Activated CD8-positive, alpha-beta T cell treated with anti-CD3 and anti-CD28 coated beads, Interleukin-2, amount 10 ng/mL, durations not matched to agents 7 days and 5 days (primary cell): ENCODE data around the gene WAC. TPM values are rescaled to one million over a fixed set of nuclear protein-coding genes. Genes with fewer than 3 reads are reported as not detected.
"Not testable (repeated sequence)": the region's sequence is repeated elsewhere in the genome, so short reads cannot be mapped to it uniquely, and the experiment has no call there.

Experiments
- ATAC-seq: fragments of 150-1000 bp; cut with Tn5 transposase; one replicate; pipeline ENCODE4 v1.10.0; 2021; ENCODE audit warnings: moderate library complexity
- CTCF ChIA-PET: fragments of 350-600 bp; sonication (Branson Sonifier 250); formaldehyde crosslinking; loops from one replicate; lab custom pipeline; 2021; ENCODE audit warnings: antibody characterized with exemption; lab: Charles Lee
- POLR2A ChIA-PET: fragments of 350-600 bp; sonication (Branson Sonifier 250); formaldehyde crosslinking; loops from one replicate; lab custom pipeline; 2021; ENCODE audit warnings: antibody characterized with exemption; lab: Charles Lee
- DNase-seq: peaks from one replicate; pipeline ENCODE4 v3.0.0-alpha.2; 2020
- H3K27ac Mint-ChIP-seq: one replicate; pipeline ENCODE4 v1.8.0; 2021; ENCODE audit warnings: mild to moderate bottlenecking, mixed read lengths
- H3K27me3 Mint-ChIP-seq: one replicate; pipeline ENCODE4 v1.8.0; 2021; ENCODE audit warnings: low read depth, mixed read lengths
- H3K36me3 Mint-ChIP-seq: one replicate; pipeline ENCODE4 v1.8.0; 2021; ENCODE audit warnings: low read depth, mixed read lengths
- H3K4me1 Mint-ChIP-seq: one replicate; pipeline ENCODE4 v1.8.0; 2021; ENCODE audit warnings: low read depth, mixed read lengths
- H3K4me3 Mint-ChIP-seq: one replicate; pipeline ENCODE4 v1.8.0; 2021; ENCODE audit warnings: mild to moderate bottlenecking, mixed read lengths
- H3K9me3 Mint-ChIP-seq: one replicate; pipeline ENCODE4 v1.8.0; 2022; ENCODE audit warnings: mixed read lengths; ENCODE audit not compliant: insufficient read depth
- total RNA-seq, 2 experiments: library from RNA; stranded (reverse); gene quantifications; one replicate each; pipeline ENCODE4 v1.2.3, GENCODE V29; 2021

WAC gene
- total RNA-seq, 2 experiments from 2014 or later = 126 to 131 TPM

- CTCF ChIA-PET = no interaction called here
- Mint-ChIP-seq H3K36me3 (no peaks in the 10 kb centered on the region), H3K27me3 (peaks cover 2% of the 10 kb centered on the region), H3K4me1 (no peaks in the 10 kb centered on the region), H3K4me3 (no peak overlapping the region), H3K9me3 (no peaks in the 10 kb centered on the region), H3K27ac (no peak overlapping the region)
- POLR2A ChIA-PET = no interaction called here
- ATAC-seq (no peak), DNase-seq (no peak)
Observed at GRCh38 chr10:28503114-28503513, 29.8 kb upstream of the WAC start.

GRCh38 chr10:28505359-28505959, 27.5 kb upstream of the WAC start:
- ATAC-seq = no peak
- POLR2A ChIA-PET = no interaction called here

GRCh38 chr10:28508304-28508925, 24.5 kb upstream of the WAC start:
- Mint-ChIP-seq H3K27me3 (peaks cover 7% of the 10 kb centered on the region), H3K4me1 (no peaks in the 10 kb centered on the region), H3K36me3 (no peaks in the 10 kb centered on the region), H3K9me3 (no peaks in the 10 kb centered on the region), H3K27ac (no peak overlapping the region), H3K4me3 (no peak overlapping the region)
- ChIA-PET POLR2A (no interaction called here), CTCF (no interaction called here)
- ATAC-seq (no peak), DNase-seq (no peak)

More at GRCh38 chr10:28505359-28505959, 27.5 kb upstream of the WAC start:
- Mint-ChIP-seq H3K27ac (no peak overlapping the region), H3K4me3 (no peak overlapping the region), H3K27me3 (no peaks in the 10 kb centered on the region), H3K4me1 (no peaks in the 10 kb centered on the region), H3K36me3 (no peaks in the 10 kb centered on the region), H3K9me3 (no peaks in the 10 kb centered on the region)
- CTCF ChIA-PET = no interaction called here
- DNase-seq = no peak

GRCh38 chr10:28509286-28509685, 23.6 kb upstream of the WAC start:
- no peak for DNase-seq
- no peak for ATAC-seq
- POLR2A ChIA-PET = no interaction called here
- H3K9me3 Mint-ChIP-seq = no peaks in the 10 kb centered on the region
- CTCF ChIA-PET = no interaction called here
- no peak overlapping the region for H3K4me3 Mint-ChIP-seq
- H3K36me3 Mint-ChIP-seq = no peaks in the 10 kb centered on the region
- H3K27me3 Mint-ChIP-seq = peaks cover 11% of the 10 kb centered on the region
- H3K27ac Mint-ChIP-seq = no peak overlapping the region
- no peaks in the 10 kb centered on the region for H3K4me1 Mint-ChIP-seq

- H3K36me3 Mint-ChIP-seq = no peaks in the 10 kb centered on the region
- ATAC-seq (no peak), DNase-seq (no peak)
- peaks cover 20% of the 10 kb centered on the region for H3K27me3 Mint-ChIP-seq
- H3K9me3 Mint-ChIP-seq = peaks cover 8% of the 10 kb centered on the region
- H3K4me1 Mint-ChIP-seq = no peaks in the 10 kb centered on the region
- CTCF ChIA-PET = no interaction called here
- POLR2A ChIA-PET = no interaction called here
- no peak overlapping the region for H3K4me3 Mint-ChIP-seq
- no peak overlapping the region for H3K27ac Mint-ChIP-seq
Observed at GRCh38 chr10:28514648-28515047, 18.3 kb upstream of the WAC start.

- POLR2A ChIA-PET = no interaction called here
Observed at GRCh38 chr10:28520346-28520745, 12.6 kb upstream of the WAC start.

GRCh38 chr10:28520828-28521227, 12.1 kb upstream of the WAC start:
- POLR2A ChIA-PET, CTCF ChIA-PET, ATAC-seq, H3K27me3 Mint-ChIP-seq, H3K4me1 Mint-ChIP-seq, H3K4me3 Mint-ChIP-seq, H3K27ac Mint-ChIP-seq, DNase-seq: not testable (repeated sequence)
- peaks cover 29% of the 10 kb centered on the region for H3K36me3 Mint-ChIP-seq
- peaks cover 29% of the 10 kb centered on the region for H3K9me3 Mint-ChIP-seq

More at GRCh38 chr10:28520346-28520745, 12.6 kb upstream of the WAC start:
- peaks cover 9% of the 10 kb centered on the region for H3K27me3 Mint-ChIP-seq
- H3K27ac Mint-ChIP-seq = no peak overlapping the region
- H3K4me3 Mint-ChIP-seq = no peak overlapping the region
- H3K4me1 Mint-ChIP-seq = no peaks in the 10 kb centered on the region
- CTCF ChIA-PET = no interaction called here
- ATAC-seq (no peak), DNase-seq (no peak)
- peaks cover 25% of the 10 kb centered on the region for H3K36me3 Mint-ChIP-seq
- peaks cover 29% of the 10 kb centered on the region for H3K9me3 Mint-ChIP-seq

- POLR2A ChIA-PET, H3K27ac Mint-ChIP-seq, CTCF ChIA-PET, H3K4me3 Mint-ChIP-seq, H3K4me1 Mint-ChIP-seq, H3K27me3 Mint-ChIP-seq, ATAC-seq, DNase-seq: not testable (repeated sequence)
- Mint-ChIP-seq H3K9me3 (peaks cover 29% of the 10 kb centered on the region), H3K36me3 (peaks cover 36% of the 10 kb centered on the region)
Observed at GRCh38 chr10:28521961-28522360, 11.0 kb upstream of the WAC start.

GRCh38 chr10:28523725-28524252, 9.1 kb upstream of the WAC start:
- DNase-seq (no peak), ATAC-seq (no peak)
- H3K9me3 Mint-ChIP-seq = peaks cover 21% of the 10 kb centered on the region
- H3K4me1 Mint-ChIP-seq = peaks cover under 1% of the 10 kb centered on the region
- H3K27me3 Mint-ChIP-seq = no peaks in the 10 kb centered on the region
- no peak overlapping the region for H3K4me3 Mint-ChIP-seq
- H3K27ac Mint-ChIP-seq = no peak overlapping the region
- H3K36me3 Mint-ChIP-seq = peaks cover 38% of the 10 kb centered on the region
- CTCF ChIA-PET = no interaction called here
- POLR2A ChIA-PET = interaction anchor here (0.7 kb wide), 1 partner anchor 9 kb away, joined by 3 read pairs; the partner anchor contains the start of gene WAC

- ChIA-PET CTCF (interaction anchor here (0.6 kb wide), 1 partner anchor 238 kb away, joined by 3 read pairs; no protein-coding TSS in a partner anchor), POLR2A (no interaction called here)
- no peak overlapping the region for H3K27ac Mint-ChIP-seq
- H3K4me3 Mint-ChIP-seq = peak overlapping the region; percentile 98
- no peaks in the 10 kb centered on the region for H3K27me3 Mint-ChIP-seq
- ATAC-seq (no peak), DNase-seq (no peak)
- H3K4me1 Mint-ChIP-seq = peaks cover 39% of the 10 kb centered on the region
- no peaks in the 10 kb centered on the region for H3K9me3 Mint-ChIP-seq
- peaks cover 58% of the 10 kb centered on the region for H3K36me3 Mint-ChIP-seq
Observed at GRCh38 chr10:28530751-28531150, 2.2 kb upstream of the WAC start.

- ChIA-PET POLR2A (interaction anchor here (0.6 to 2.7 kb wide), 8 partner anchors 9 to 200 kb away, joined by 3 to 23 read pairs (median 4); no protein-coding TSS in a partner anchor), CTCF (no interaction called here)
- no peak for ATAC-seq
- Mint-ChIP-seq H3K9me3 (no peaks in the 10 kb centered on the region), H3K27ac (peak overlapping the region; percentile 100), H3K36me3 (peaks cover 70% of the 10 kb centered on the region), H3K4me1 (peaks cover 59% of the 10 kb centered on the region), H3K27me3 (no peaks in the 10 kb centered on the region), H3K4me3 (peak overlapping the region; percentile 98)
- no peak for DNase-seq
Observed at GRCh38 chr10:28533186-28533564, 257 bp downstream of the WAC start.
